ENCODE results near the gene ZMYND12. TPM values are rescaled to one million over a fixed set of nuclear protein-coding genes. Genes with fewer than 3 reads are reported as not detected.

Gene ZMYND12
- total and polyA plus RNA-seq, 4 donors, result 0.26 to 1.1 TPM; not detected in 2

- Histone ChIP-seq H3K27ac (ENCODE audit: low read depth in 1 of 2, low read length in 2 of 2) (no peak overlapping the region), H3K9me3 (ENCODE audit: control insufficient read depth, low read length) (no peaks in the 10 kb centered on the region), H3K27me3 (ENCODE audit: control insufficient read depth in 1 of 2, insufficient read depth in 2 of 2, low read length in 1 of 2) (no peaks in the 10 kb centered on the region), H3K4me3 (ENCODE audit: low read length in 2 of 2) (no peak overlapping the region), H3K36me3 (ENCODE audit: control insufficient read depth in 1 of 2, insufficient read depth in 2 of 2, low read length in 1 of 2) (no peaks in the 10 kb centered on the region), H3K4me1 (ENCODE audit: control insufficient read depth in 1 of 2, insufficient read depth in 2 of 2, low read length in 2 of 2) (no peaks in the 10 kb centered on the region)
- intact Hi-C loops (cut with DNase I), result no loop called here
- 74 to 78% methylated on average over 3 of the region's 3 CpGs for WGBS, 2 donors
- no peak for DNase-seq
- ATAC-seq (ENCODE audit: low FRiP score), result no peak
These were observed 24.3 kb downstream of the ZMYND12 start for GRCh38 chr1:42431514-42431913.

GRCh38 chr1:42430286-42431135 lies 25.3 kb downstream of the ZMYND12 start:
- Histone ChIP-seq H3K27me3 (ENCODE audit: control insufficient read depth in 1 of 2, insufficient read depth in 2 of 2, low read length in 1 of 2) (no peaks in the 10 kb centered on the region), H3K9me3 (ENCODE audit: control insufficient read depth, low read length) (no peaks in the 10 kb centered on the region), H3K4me1 (ENCODE audit: control insufficient read depth in 1 of 2, insufficient read depth in 2 of 2, low read length in 2 of 2) (no peaks in the 10 kb centered on the region), H3K36me3 (ENCODE audit: control insufficient read depth in 1 of 2, insufficient read depth in 2 of 2, low read length in 1 of 2) (no peaks in the 10 kb centered on the region), H3K4me3 (ENCODE audit: low read length in 2 of 2) (no peak overlapping the region), H3K27ac (ENCODE audit: low read depth in 1 of 2, low read length in 2 of 2) (no peak overlapping the region)
- DNase-seq (no peak), ATAC-seq (ENCODE audit: low FRiP score) (no peak)
- intact Hi-C loops (cut with DNase I), result no loop called here
- WGBS, 2 donors, result 81 to 83% methylated on average over 3 of the region's 3 CpGs

- intact Hi-C loops (cut with DNase I), result no loop called here
- WGBS, 2 donors, result 89 to 93% methylated on average over 1 of the region's 1 CpG
- Histone ChIP-seq H3K4me1 (ENCODE audit: control insufficient read depth in 1 of 2, insufficient read depth in 2 of 2, low read length in 2 of 2) (no peaks in the 10 kb centered on the region), H3K4me3 (ENCODE audit: low read length in 2 of 2) (no peak overlapping the region), H3K9me3 (ENCODE audit: control insufficient read depth, low read length) (no peaks in the 10 kb centered on the region), H3K27ac (ENCODE audit: low read depth in 1 of 2, low read length in 2 of 2) (no peak overlapping the region), H3K27me3 (ENCODE audit: control insufficient read depth in 1 of 2, insufficient read depth in 2 of 2, low read length in 1 of 2) (no peaks in the 10 kb centered on the region), H3K36me3 (ENCODE audit: control insufficient read depth in 1 of 2, insufficient read depth in 2 of 2, low read length in 1 of 2) (no peaks in the 10 kb centered on the region)
- DNase-seq (no peak), ATAC-seq (ENCODE audit: low FRiP score) (no peak)
These were observed 26.2 kb downstream of the ZMYND12 start for GRCh38 chr1:42429603-42430002.

GRCh38 chr1:42427240-42427639 lies 28.6 kb downstream of the ZMYND12 start:
- intact Hi-C loops (cut with DNase I), result no loop called here
- no peak overlapping the region for H3K4me3 ChIP-seq (ENCODE audit: low read length in 2 of 2)
- H3K27me3 ChIP-seq (ENCODE audit: control insufficient read depth in 1 of 2, insufficient read depth in 2 of 2, low read length in 1 of 2), result peaks cover 0 to 1% of the 10 kb centered on the region in 2 donors
- 78 to 79% methylated on average over 4 of the region's 4 CpGs for WGBS, 2 donors
- no peaks in the 10 kb centered on the region for H3K4me1 ChIP-seq (ENCODE audit: control insufficient read depth in 1 of 2, insufficient read depth in 2 of 2, low read length in 2 of 2)
- no peak overlapping the region for H3K27ac ChIP-seq (ENCODE audit: low read depth in 1 of 2, low read length in 2 of 2)
- no peak for DNase-seq
- no peaks in the 10 kb centered on the region for H3K36me3 ChIP-seq (ENCODE audit: control insufficient read depth in 1 of 2, insufficient read depth in 2 of 2, low read length in 1 of 2)
- no peak for ATAC-seq (ENCODE audit: low FRiP score)
- H3K9me3 ChIP-seq (ENCODE audit: control insufficient read depth, low read length), result no peaks in the 10 kb centered on the region

- peaks cover 0 to 1% of the 10 kb centered on the region in 2 donors for H3K27me3 ChIP-seq (ENCODE audit: control insufficient read depth in 1 of 2, insufficient read depth in 2 of 2, low read length in 1 of 2)
- H3K27ac ChIP-seq (ENCODE audit: low read depth in 1 of 2, low read length in 2 of 2), result no peak overlapping the region
- no peak overlapping the region for H3K4me3 ChIP-seq (ENCODE audit: low read length in 2 of 2)
- H3K4me1 ChIP-seq (ENCODE audit: control insufficient read depth in 1 of 2, insufficient read depth in 2 of 2, low read length in 2 of 2), result no peaks in the 10 kb centered on the region
- WGBS, 2 donors, result 90% methylated on average over 4 of the region's 4 CpGs
- H3K9me3 ChIP-seq (ENCODE audit: control insufficient read depth, low read length), result no peaks in the 10 kb centered on the region
- ATAC-seq (ENCODE audit: low FRiP score) (no peak), DNase-seq (no peak)
- intact Hi-C loops (cut with DNase I), result no loop called here
- H3K36me3 ChIP-seq (ENCODE audit: control insufficient read depth in 1 of 2, insufficient read depth in 2 of 2, low read length in 1 of 2), result no peaks in the 10 kb centered on the region
These were observed 31.6 kb downstream of the ZMYND12 start for GRCh38 chr1:42424201-42424600.

- H3K4me1 ChIP-seq (ENCODE audit: control insufficient read depth in 1 of 2, insufficient read depth in 2 of 2, low read length in 2 of 2), result no peaks in the 10 kb centered on the region
- no peak for ATAC-seq (ENCODE audit: low FRiP score)
- H3K27ac ChIP-seq (ENCODE audit: low read depth in 1 of 2, low read length in 2 of 2), result no peak overlapping the region
- 94 to 95% methylated on average over 3 of the region's 3 CpGs for WGBS, 2 donors
- H3K4me3 ChIP-seq (ENCODE audit: low read length in 2 of 2), result no peak overlapping the region
- intact Hi-C loops (cut with DNase I), result no loop called here
- DNase-seq, result no peak
- no peaks in the 10 kb centered on the region for H3K9me3 ChIP-seq (ENCODE audit: control insufficient read depth, low read length)
- no peaks in the 10 kb centered on the region for H3K36me3 ChIP-seq (ENCODE audit: control insufficient read depth in 1 of 2, insufficient read depth in 2 of 2, low read length in 1 of 2)
- H3K27me3 ChIP-seq (ENCODE audit: control insufficient read depth in 1 of 2, insufficient read depth in 2 of 2, low read length in 1 of 2), result peaks cover 0 to 1% of the 10 kb centered on the region in 2 donors
These were observed 32.1 kb downstream of the ZMYND12 start for GRCh38 chr1:42423681-42424080.

GRCh38 chr1:42422737-42423136 lies 33.1 kb downstream of the ZMYND12 start:
- Histone ChIP-seq H3K9me3 (ENCODE audit: control insufficient read depth, low read length) (no peaks in the 10 kb centered on the region), H3K4me3 (ENCODE audit: low read length in 2 of 2) (no peak overlapping the region), H3K27me3 (ENCODE audit: control insufficient read depth in 1 of 2, insufficient read depth in 2 of 2, low read length in 1 of 2) (peaks cover 0 to 1% of the 10 kb centered on the region in 2 donors), H3K4me1 (ENCODE audit: control insufficient read depth in 1 of 2, insufficient read depth in 2 of 2, low read length in 2 of 2) (no peaks in the 10 kb centered on the region), H3K27ac (ENCODE audit: low read depth in 1 of 2, low read length in 2 of 2) (no peak overlapping the region), H3K36me3 (ENCODE audit: control insufficient read depth in 1 of 2, insufficient read depth in 2 of 2, low read length in 1 of 2) (no peaks in the 10 kb centered on the region)
- WGBS, 2 donors, result 38 to 58% methylated on average over 9 of the region's 9 CpGs
- intact Hi-C loops (cut with DNase I), result no loop called here
- DNase-seq (no peak), ATAC-seq (ENCODE audit: low FRiP score) (no peak)

GRCh38 chr1:42420911-42421585 lies 34.8 kb downstream of the ZMYND12 start:
- 22% methylated on average over 10 of the region's 10 CpGs for WGBS, 2 donors
- DNase-seq (no peak), ATAC-seq (ENCODE audit: low FRiP score) (no peak)
- H3K4me1 ChIP-seq (ENCODE audit: control insufficient read depth in 1 of 2, insufficient read depth in 2 of 2, low read length in 2 of 2), result no peaks in the 10 kb centered on the region
- no peak overlapping the region for H3K27ac ChIP-seq (ENCODE audit: low read depth in 1 of 2, low read length in 2 of 2)
- peaks cover 0 to 1% of the 10 kb centered on the region in 2 donors for H3K27me3 ChIP-seq (ENCODE audit: control insufficient read depth in 1 of 2, insufficient read depth in 2 of 2, low read length in 1 of 2)
- intact Hi-C loops (cut with DNase I), result no loop called here
- no peaks in the 10 kb centered on the region for H3K9me3 ChIP-seq (ENCODE audit: control insufficient read depth, low read length)
- H3K36me3 ChIP-seq (ENCODE audit: control insufficient read depth in 1 of 2, insufficient read depth in 2 of 2, low read length in 1 of 2), result no peaks in the 10 kb centered on the region
- no peak overlapping the region for H3K4me3 ChIP-seq (ENCODE audit: low read length in 2 of 2)

GRCh38 chr1:42420121-42420520 lies 35.7 kb downstream of the ZMYND12 start:
- no peaks in the 10 kb centered on the region for H3K9me3 ChIP-seq (ENCODE audit: control insufficient read depth, low read length)
- H3K4me1 ChIP-seq (ENCODE audit: control insufficient read depth in 1 of 2, insufficient read depth in 2 of 2, low read length in 2 of 2), result no peaks in the 10 kb centered on the region
- H3K4me3 ChIP-seq (ENCODE audit: low read length in 2 of 2), result no peak overlapping the region
- intact Hi-C loops (cut with DNase I), result no loop called here
- no peaks in the 10 kb centered on the region for H3K36me3 ChIP-seq (ENCODE audit: control insufficient read depth in 1 of 2, insufficient read depth in 2 of 2, low read length in 1 of 2)
- H3K27me3 ChIP-seq (ENCODE audit: control insufficient read depth in 1 of 2, insufficient read depth in 2 of 2, low read length in 1 of 2), result peaks cover 0 to 1% of the 10 kb centered on the region in 2 donors
- H3K27ac ChIP-seq (ENCODE audit: low read depth in 1 of 2, low read length in 2 of 2), result no peak overlapping the region
- ATAC-seq (ENCODE audit: low FRiP score) (no peak), DNase-seq (no peak)
- WGBS, 2 donors, result 71 to 74% methylated on average over 7 of the region's 7 CpGs
